Measurements from ENCODE around the gene CRTAP.
"Not testable (repeated sequence)": the region's sequence is repeated elsewhere in the genome, so short reads cannot be mapped to it uniquely, and the experiment has no call there.

Gene CRTAP

DNA sequence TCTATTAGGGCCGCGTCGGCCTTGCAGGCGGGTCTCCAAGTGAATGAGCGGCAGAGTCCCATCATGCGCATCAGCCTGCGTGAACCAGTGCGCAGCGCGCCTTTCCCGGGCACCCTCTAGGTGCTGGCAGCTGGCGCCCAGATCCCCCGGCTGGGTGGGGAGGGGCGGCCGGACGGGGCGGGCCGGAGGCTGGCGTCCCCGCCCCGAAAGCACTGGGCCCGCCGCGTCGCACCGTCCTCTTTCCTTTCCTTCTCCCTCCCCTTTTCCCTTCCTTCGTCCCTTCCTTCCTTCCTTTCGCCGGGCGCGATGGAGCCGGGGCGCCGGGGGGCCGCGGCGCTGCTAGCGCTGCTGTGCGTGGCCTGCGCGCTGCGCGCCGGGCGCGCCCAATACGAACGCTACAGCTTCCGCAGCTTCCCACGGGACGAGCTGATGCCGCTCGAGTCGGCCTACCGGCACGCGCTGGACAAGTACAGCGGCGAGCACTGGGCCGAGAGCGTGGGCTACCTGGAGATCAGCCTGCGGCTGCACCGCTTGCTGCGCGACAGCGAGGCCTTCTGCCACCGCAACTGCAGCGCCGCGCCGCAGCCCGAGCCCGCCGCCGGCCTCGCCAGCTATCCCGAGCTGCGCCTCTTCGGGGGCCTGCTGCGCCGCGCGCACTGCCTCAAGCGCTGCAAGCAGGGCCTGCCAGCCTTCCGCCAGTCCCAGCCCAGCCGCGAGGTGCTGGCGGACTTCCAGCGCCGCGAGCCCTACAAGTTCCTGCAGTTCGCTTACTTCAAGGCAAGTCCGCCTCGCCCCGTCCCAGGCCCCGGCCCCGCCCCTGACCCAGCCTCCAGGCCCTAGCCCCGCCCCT, at the start of gene CRTAP:
Gene CRTAP (plus strand): TSS at position 243 of the 850 bp plus-strand sequence. CDS start 64 bp downstream, at position 307.
- TF ChIP-seq, protein P1, sequence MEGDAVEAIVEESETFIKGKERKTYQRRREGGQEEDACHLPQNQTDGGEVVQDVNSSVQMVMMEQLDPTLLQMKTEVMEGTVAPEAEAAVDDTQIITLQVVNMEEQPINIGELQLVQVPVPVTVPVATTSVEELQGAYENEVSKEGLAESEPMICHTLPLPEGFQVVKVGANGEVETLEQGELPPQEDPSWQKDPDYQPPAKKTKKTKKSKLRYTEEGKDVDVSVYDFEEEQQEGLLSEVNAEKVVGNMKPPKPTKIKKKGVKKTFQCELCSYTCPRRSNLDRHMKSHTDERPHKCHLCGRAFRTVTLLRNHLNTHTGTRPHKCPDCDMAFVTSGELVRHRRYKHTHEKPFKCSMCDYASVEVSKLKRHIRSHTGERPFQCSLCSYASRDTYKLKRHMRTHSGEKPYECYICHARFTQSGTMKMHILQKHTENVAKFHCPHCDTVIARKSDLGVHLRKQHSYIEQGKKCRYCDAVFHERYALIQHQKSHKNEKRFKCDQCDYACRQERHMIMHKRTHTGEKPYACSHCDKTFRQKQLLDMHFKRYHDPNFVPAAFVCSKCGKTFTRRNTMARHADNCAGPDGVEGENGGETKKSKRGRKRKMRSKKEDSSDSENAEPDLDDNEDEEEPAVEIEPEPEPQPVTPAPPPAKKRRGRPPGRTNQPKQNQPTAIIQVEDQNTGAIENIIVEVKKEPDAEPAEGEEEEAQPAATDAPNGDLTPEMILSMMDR (IDR thresholded peaks at IDR 0.05; ENCODE audit: borderline replicate concordance, control extremely low read depth, extremely low read depth, insufficient read depth, missing control alignments), result no peak
- DNase-seq (ENCODE audit: low spot score), result peak; percentile 87
- in situ Hi-C loops (cut with MboI; ENCODE audit: low sequenced_read_pairs, unreplicated experiment), result no loop called here

DNA sequence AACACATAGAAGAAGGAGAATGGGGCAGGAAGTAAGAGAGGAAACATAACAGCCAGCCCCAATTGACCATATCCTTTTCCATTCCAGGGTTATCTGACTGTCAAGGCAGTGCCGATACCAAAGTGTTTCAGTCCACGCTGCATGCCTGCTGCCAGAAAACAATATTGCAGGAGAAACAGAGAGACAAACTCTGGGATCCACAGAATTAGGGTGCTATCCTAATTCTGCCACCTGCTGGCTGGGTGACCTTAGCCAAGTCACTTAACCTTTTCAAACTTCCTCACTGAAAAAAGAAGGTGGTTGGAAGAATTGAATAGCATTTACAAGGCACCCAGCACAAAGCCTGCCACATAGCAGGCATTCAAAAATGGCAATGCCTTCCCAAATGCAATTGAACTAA, 48.9 kb upstream of the CRTAP start:
- in situ Hi-C loops (cut with MboI; ENCODE audit: low sequenced_read_pairs, unreplicated experiment), result loop anchor here (25.0 kb wide), 1 partner anchor 328 kb away; no protein-coding TSS in a partner anchor
- TF ChIP-seq, protein P1 (IDR thresholded peaks at IDR 0.05; ENCODE audit: borderline replicate concordance, control extremely low read depth, extremely low read depth, insufficient read depth, missing control alignments), result peak; percentile 8
- no peak for DNase-seq (ENCODE audit: low spot score)

DNA sequence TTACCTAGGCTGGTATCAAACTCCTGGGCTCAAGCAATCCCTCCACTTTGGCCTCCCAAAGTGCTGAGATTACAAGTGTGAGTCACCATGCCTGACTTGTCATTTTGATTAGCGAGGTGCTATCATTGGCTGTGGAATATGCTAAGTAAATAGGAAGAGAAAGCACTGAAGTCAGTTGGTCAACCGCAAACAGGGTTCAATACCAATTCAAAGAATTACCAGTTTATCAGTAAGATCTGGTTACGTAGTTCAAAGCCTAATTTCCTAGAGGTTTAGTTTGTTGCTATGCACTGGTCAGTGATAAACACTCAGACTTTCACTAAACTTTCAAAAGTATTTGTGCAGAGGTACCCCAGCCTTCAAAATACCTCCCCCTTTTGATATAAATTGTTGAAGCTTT, 46.3 kb upstream of the CRTAP start:
- in situ Hi-C loops (cut with MboI; ENCODE audit: low sequenced_read_pairs, unreplicated experiment), result loop anchor here (25.0 kb wide), 1 partner anchor 330 kb away; no protein-coding TSS in a partner anchor
- TF ChIP-seq, protein P1 (IDR thresholded peaks at IDR 0.05; ENCODE audit: borderline replicate concordance, control extremely low read depth, extremely low read depth, insufficient read depth, missing control alignments), result no peak
- no peak for DNase-seq (ENCODE audit: low spot score)

DNA sequence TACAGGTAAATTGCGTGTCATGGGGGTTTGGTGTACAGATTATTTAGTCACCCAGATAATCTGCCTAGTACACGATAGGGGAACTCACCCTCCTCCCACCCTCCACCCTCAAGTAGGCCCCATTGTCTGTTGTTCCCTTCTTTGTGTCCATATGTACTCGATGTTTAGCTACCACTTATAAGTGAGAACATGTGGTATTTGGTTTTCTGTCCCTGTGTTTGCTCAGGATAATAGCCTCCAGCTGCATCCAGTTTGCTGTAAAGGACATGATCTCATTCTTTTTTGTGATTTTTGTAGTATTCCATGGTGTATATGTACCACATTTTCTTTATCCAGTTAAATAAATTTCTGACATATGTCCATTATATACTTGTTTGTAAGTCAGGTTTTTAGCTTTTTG, 44.0 kb upstream of the CRTAP start:
- in situ Hi-C loops (cut with MboI; ENCODE audit: low sequenced_read_pairs, unreplicated experiment), result loop anchor here (5.0 to 25.0 kb wide), 2 partner anchors 118 to 333 kb away; partner anchors contain the start of gene CCR4
- DNase-seq (ENCODE audit: low spot score), result not testable (repeated sequence)

DNA sequence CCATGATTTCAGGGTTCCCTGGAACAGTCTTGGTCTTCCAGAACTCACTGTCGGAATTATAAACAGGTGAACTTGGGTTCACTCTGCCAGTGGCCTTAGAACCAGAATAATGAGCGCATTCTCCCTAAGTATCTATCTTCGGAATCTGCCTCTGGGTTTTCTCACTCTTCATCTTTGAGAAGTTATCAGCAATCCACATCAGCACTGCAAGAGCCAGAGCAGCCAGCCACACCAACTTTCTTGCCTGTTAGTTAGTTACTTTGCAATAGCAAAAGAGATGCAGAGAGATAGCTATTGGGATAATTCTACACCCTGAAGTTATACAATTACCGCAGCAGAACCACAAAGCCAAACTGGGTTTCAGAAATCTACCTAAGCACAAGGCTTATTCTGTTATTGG, 42.6 kb upstream of the CRTAP start:
- DNase-seq (ENCODE audit: low spot score), result no peak
- in situ Hi-C loops (cut with MboI; ENCODE audit: low sequenced_read_pairs, unreplicated experiment), result loop anchor here (5.0 to 25.0 kb wide), 2 partner anchors 119 to 334 kb away; partner anchors contain the start of gene CCR4
- TF ChIP-seq, protein P1 (IDR thresholded peaks at IDR 0.05; ENCODE audit: borderline replicate concordance, control extremely low read depth, extremely low read depth, insufficient read depth, missing control alignments), result no peak

DNA sequence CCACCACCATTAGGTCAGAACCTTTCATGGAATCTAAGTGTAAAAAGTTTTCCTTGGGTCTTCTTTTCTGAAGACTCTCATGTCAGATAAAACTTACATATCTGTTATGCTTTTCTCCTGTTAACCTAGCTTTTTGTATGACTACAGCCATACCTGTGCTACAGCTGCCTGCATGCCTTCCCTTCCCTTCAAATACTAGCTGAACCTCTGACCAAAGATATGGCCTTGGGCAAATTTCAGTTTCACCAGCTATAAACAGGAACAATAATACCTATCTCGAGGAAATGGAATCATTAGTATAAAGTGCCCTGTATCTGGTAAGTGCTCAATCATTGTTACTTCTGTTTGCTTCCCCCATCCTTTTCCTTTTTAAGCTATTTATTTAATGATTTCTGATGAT, 41.9 kb upstream of the CRTAP start:
- in situ Hi-C loops (cut with MboI; ENCODE audit: low sequenced_read_pairs, unreplicated experiment), result loop anchor here (5.0 to 25.0 kb wide), 2 partner anchors 120 to 335 kb away; partner anchors contain the start of gene CCR4
- TF ChIP-seq, protein P1 (IDR thresholded peaks at IDR 0.05; ENCODE audit: borderline replicate concordance, control extremely low read depth, extremely low read depth, insufficient read depth, missing control alignments), result no peak
- no peak for DNase-seq (ENCODE audit: low spot score)
